GM12865 (cell line): Measurements from ENCODE around the gene KRT75.

ENCODE experiments used
- DNase-seq: peaks from one replicate; pipeline ENCODE4 v3.0.0; 2010; ENCODE audit warnings: low read depth
- H3K4me3 ChIP-seq: 2 replicates; pipeline ENCODE4 v1.5.1; 2011; ENCODE audit warnings: mild to moderate bottlenecking, low read depth, low read length, control low read depth
- TF ChIP-seq, protein P1 (sequence below): IDR thresholded peaks from 2 replicates; pipeline ENCODE4 v1.5.1; 2011; ENCODE audit warnings: low read length, control low read depth, low read depth, inconsistent platforms; ENCODE audit not compliant: insufficient read depth; ENCODE audit errors: missing control alignments

The KRT75 gene

DNA sequence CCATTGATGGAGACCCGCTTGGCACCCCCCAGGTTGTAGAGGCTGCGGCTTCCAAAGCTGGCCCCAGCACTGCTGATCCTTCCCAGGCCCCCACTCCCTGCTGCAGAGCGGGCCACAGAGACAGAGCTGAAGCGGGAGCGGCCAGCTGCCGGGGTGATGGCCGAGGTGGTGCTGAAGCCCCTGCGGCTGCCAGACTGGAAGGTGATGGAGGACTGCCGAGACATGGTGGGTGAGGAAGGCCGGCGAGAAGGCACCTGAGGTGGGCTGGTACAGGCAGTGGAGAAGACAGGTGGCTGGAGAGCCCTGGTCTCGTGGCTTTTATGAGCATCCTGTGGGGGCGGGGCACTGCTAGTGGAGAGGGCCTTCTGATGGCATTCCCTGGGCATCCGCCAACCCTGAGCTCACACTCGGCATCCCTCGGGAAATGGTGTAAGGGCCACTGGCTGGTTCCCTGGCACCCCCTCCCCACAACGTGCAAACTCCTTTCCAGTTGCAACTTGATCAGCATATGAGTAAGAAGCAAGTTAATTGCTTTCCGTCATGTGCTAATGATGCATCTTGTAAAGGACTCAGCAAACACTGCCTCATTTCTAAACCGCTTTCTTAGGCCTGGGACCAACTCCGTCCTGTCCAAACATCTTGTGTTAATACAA, at the start of gene KRT75:
TSS of gene KRT75 (minus strand) at position 291 of the 653 bp plus-strand sequence. CDS start at position 224, 67 bp downstream.
- no peak within 1 kb of the TSS for H3K4me3 ChIP-seq
- no peak for DNase-seq
- TF ChIP-seq, protein P1, sequence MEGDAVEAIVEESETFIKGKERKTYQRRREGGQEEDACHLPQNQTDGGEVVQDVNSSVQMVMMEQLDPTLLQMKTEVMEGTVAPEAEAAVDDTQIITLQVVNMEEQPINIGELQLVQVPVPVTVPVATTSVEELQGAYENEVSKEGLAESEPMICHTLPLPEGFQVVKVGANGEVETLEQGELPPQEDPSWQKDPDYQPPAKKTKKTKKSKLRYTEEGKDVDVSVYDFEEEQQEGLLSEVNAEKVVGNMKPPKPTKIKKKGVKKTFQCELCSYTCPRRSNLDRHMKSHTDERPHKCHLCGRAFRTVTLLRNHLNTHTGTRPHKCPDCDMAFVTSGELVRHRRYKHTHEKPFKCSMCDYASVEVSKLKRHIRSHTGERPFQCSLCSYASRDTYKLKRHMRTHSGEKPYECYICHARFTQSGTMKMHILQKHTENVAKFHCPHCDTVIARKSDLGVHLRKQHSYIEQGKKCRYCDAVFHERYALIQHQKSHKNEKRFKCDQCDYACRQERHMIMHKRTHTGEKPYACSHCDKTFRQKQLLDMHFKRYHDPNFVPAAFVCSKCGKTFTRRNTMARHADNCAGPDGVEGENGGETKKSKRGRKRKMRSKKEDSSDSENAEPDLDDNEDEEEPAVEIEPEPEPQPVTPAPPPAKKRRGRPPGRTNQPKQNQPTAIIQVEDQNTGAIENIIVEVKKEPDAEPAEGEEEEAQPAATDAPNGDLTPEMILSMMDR = no peak

DNA sequence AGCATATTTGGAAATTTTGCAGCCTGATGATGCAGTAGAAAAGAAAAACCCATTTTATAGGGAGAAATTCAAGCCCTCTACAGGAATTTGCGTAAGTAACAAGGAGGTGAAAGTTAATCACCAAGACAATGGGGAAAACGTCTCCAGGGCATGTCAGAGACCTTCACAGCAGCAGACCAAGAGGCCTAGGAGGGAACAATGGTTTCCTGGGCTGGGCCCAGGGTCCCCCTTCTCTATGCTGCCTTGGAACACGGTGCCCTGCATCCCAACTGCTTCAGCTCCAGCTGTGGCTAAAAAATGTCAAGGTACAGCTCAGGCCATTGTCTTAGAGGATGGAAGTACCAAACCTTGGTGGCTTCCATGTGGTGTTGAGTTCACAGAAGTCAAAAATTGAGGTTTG, 45.9 kb upstream of the KRT75 start:
- DNase-seq = no peak
- H3K4me3 ChIP-seq = no peak overlapping the region
- TF ChIP-seq, protein P1 = no peak

DNA sequence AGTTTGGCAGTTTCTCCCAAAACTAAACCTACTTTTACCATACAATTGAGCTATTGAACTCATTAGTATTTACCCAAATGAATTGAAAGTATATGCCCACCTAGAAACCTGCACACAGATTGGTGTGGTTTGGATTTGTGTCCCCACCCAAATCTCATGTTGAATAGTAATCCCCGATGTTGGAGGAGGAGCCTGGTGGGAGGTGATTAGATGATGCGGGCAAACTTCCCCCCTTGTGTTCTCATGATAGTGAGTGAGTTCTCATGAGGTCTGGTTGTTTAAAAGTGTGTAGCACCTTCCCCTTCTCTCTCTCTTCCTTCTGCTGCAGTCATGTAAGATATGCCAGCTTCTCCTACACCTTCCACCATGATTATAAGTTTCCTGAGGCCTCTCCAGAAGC, 43.5 kb upstream of the KRT75 start:
- TF ChIP-seq, protein P1 = no peak
- no peak overlapping the region for H3K4me3 ChIP-seq
- no peak for DNase-seq

DNA sequence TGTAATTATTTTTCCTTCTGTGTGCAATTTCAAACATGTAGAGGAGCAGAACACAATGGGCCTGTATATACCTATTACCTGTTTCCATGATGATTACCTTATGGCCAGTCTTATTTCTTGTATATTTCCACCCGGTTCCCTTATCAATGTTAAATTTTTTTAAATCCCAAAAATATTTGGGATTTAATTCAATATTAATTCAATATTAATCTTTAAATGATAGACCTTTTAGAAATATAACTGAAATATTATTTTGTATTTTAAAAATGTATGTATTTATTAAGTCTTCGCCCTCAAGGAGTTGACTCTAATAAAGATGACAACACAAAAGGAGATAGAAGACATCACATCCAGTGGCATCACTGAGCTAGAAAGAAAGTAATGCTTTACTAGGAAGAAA, 40.0 kb upstream of the KRT75 start:
- TF ChIP-seq, protein P1 = no peak
- no peak overlapping the region for H3K4me3 ChIP-seq
- DNase-seq = no peak

DNA sequence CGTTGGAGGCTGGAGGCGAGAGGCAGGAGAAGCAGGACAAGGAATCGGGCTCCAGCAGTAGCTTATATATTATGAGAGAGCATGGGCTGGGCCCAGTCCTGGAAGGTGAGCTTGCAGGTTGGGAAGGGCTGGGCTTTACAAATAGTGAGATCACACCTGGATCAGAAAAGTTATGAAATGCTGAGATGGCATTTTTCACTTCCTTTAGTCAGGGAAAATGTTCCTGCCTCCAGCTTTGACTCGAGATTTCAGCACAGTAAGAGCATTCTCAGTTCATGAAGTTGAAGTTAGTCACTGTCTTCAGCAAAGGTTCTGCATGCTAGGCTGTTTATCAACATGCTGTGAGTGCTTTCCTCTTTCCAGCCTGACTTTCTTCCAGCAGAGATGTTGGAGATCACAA, 39.6 kb upstream of the KRT75 start, which contains the start of gene KRT6C:
TSS of gene KRT6C (minus strand) at position 38 of the 400 bp plus-strand sequence. CDS start 68 bp downstream, outside the sequence.
- DNase-seq = no peak
- no peak within 1 kb of the TSS for H3K4me3 ChIP-seq
- TF ChIP-seq, protein P1 = no peak

DNA sequence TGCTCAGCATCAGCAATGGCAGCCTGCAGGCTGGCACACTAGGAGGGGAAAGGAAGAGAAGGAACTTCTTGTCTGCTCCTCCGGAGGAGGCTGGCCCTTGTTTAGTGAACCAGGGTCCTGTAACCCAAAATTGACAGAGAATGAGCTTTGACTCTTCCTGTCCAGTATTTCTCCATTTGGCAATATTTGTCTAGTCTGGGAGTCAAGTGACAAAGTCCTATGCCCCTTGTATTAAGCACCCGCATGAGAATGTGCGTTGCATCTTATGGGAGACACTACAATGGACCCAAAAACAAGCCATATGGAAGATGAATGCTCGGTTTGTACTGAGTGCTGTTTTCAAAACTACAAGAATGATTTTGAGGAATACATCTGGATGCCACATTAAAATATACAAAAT, 35.7 kb upstream of the KRT75 start:
- DNase-seq = no peak
- TF ChIP-seq, protein P1 = no peak
- no peak overlapping the region for H3K4me3 ChIP-seq

DNA sequence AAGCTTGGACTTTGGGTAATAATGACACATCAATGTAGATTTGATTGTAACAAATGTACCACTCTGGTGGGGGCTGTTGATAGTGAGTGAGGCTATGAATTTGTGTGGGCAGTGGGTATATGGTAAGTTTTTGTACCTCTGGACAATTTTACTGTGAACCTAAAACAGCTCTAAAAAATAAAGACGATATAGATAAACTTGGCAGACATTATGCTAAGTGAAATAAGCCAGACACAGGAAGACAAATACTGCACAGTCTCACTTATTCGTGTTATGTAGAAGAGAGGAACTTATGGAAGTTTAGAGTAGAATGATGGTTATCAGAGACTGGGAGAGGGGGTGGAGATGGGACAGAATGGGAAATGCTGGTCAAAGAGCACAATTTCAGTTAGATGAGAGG, 30.7 kb upstream of the KRT75 start:
- no peak overlapping the region for H3K4me3 ChIP-seq
- DNase-seq = no peak
- TF ChIP-seq, protein P1 = no peak
